Measurements from ENCODE around the gene TCFL5.

Gene TCFL5

DNA sequence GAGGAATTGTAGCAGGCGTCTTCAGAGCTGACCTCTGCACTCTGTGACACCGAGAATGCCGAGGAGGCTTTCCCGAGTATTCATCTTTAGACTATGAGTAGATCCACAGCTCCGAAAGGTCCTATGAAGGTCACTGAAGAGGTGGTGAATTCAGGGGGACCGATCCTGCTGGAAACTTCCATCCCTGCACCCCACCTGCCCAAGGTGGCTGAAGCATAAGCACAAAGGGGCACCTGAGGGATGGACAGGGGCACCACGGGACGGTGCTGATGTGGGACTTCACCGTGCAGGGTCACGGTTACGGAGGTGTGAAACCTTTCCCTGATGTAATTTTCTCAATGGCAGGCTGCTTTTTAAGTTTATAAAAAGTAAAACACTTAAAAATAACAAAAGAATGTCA, 40.3 kb upstream of the TCFL5 start:
- H3K79me2 ChIP-seq (ENCODE audit: insufficient read depth, low read length): no peaks in the 10 kb centered on the region; the same call in 1 of the 2 replicates
- TF ChIP-seq CTCF (conservative IDR thresholded peaks at IDR 0.05; ENCODE audit: low read length): no peak
- no peak for TF ChIP-seq EZH2phosphoT487 (IDR thresholded peaks at IDR 0.05; ENCODE audit: borderline replicate concordance)
- H3K9me3 ChIP-seq (ENCODE audit: insufficient read depth, low read depth, low read length): no peaks in the 10 kb centered on the region
- H3K4me2 ChIP-seq (ENCODE audit: low read depth, low read length, poor library complexity, severe bottlenecking): no peak overlapping the region
- no peaks in the 10 kb centered on the region for H3K9me2 ChIP-seq (replicated peaks; ENCODE audit: low read depth, low read length)
- no peaks in the 10 kb centered on the region for H3K4me1 ChIP-seq (ENCODE audit: insufficient read depth, low read length, poor library complexity, severe bottlenecking)
- peaks cover 5% of the 10 kb centered on the region; the same call in 1 of the 2 replicates for H3F3A ChIP-seq (ENCODE audit: low read depth)
- no peak overlapping the region for H3K4me3 ChIP-seq (ENCODE audit: low read length, poor library complexity, severe bottlenecking)
- no peaks in the 10 kb centered on the region for H4K20me1 ChIP-seq (ENCODE audit: insufficient read depth, low read length, poor library complexity, severe bottlenecking)
- peaks cover 59% of the 10 kb centered on the region for H3K36me3 ChIP-seq (ENCODE audit: insufficient read depth, low read length)
- no peaks in the 10 kb centered on the region for H3K27me3 ChIP-seq (ENCODE audit: insufficient read depth, low read length, poor library complexity, severe bottlenecking)
- H3K9ac ChIP-seq (ENCODE audit: low read depth, low read length, poor library complexity, severe bottlenecking): no peak overlapping the region
- no peak overlapping the region for H2AFZ ChIP-seq (ENCODE audit: low read length)

- H2AFZ ChIP-seq (ENCODE audit: low read length): no peak overlapping the region
- H3K4me3 ChIP-seq (ENCODE audit: low read length, poor library complexity, severe bottlenecking): no peak overlapping the region
- H3K27me3 ChIP-seq (ENCODE audit: insufficient read depth, low read length, poor library complexity, severe bottlenecking): no peaks in the 10 kb centered on the region
- H3K4me1 ChIP-seq (ENCODE audit: insufficient read depth, low read length, poor library complexity, severe bottlenecking): no peaks in the 10 kb centered on the region
- H3K9ac ChIP-seq (ENCODE audit: low read depth, low read length, poor library complexity, severe bottlenecking): no peak overlapping the region
- TF ChIP-seq EZH2phosphoT487 (IDR thresholded peaks at IDR 0.05; ENCODE audit: borderline replicate concordance) (no peak), CTCF (conservative IDR thresholded peaks at IDR 0.05; ENCODE audit: low read length) (no peak)
- H3K9me3 ChIP-seq (ENCODE audit: insufficient read depth, low read depth, low read length): no peaks in the 10 kb centered on the region
- H3K9me2 ChIP-seq (replicated peaks; ENCODE audit: low read depth, low read length): no peaks in the 10 kb centered on the region
- peaks cover 5% of the 10 kb centered on the region; the same call in 1 of the 2 replicates for H3F3A ChIP-seq (ENCODE audit: low read depth)
- H3K36me3 ChIP-seq (ENCODE audit: insufficient read depth, low read length): peaks cover 56% of the 10 kb centered on the region
- no peaks in the 10 kb centered on the region; the same call in 1 of the 2 replicates for H3K79me2 ChIP-seq (ENCODE audit: insufficient read depth, low read length)
- no peaks in the 10 kb centered on the region for H4K20me1 ChIP-seq (ENCODE audit: insufficient read depth, low read length, poor library complexity, severe bottlenecking)
- H3K4me2 ChIP-seq (ENCODE audit: low read depth, low read length, poor library complexity, severe bottlenecking): no peak overlapping the region
Measured at GRCh38 chr20:62900692-62901584, 39.3 kb upstream of the TCFL5 start.

- no peak overlapping the region for H3K4me3 ChIP-seq (ENCODE audit: low read length, poor library complexity, severe bottlenecking)
- H3K4me1 ChIP-seq (ENCODE audit: insufficient read depth, low read length, poor library complexity, severe bottlenecking): no peaks in the 10 kb centered on the region
- no peaks in the 10 kb centered on the region for H3K9me3 ChIP-seq (ENCODE audit: insufficient read depth, low read depth, low read length)
- no peaks in the 10 kb centered on the region for H3K9me2 ChIP-seq (replicated peaks; ENCODE audit: low read depth, low read length)
- no peaks in the 10 kb centered on the region; the same call in 1 of the 2 replicates for H3K79me2 ChIP-seq (ENCODE audit: insufficient read depth, low read length)
- no peak overlapping the region for H3K9ac ChIP-seq (ENCODE audit: low read depth, low read length, poor library complexity, severe bottlenecking)
- H3K27me3 ChIP-seq (ENCODE audit: insufficient read depth, low read length, poor library complexity, severe bottlenecking): no peaks in the 10 kb centered on the region
- H3F3A ChIP-seq (ENCODE audit: low read depth): peaks cover 5% of the 10 kb centered on the region; the same call in 1 of the 2 replicates
- H3K36me3 ChIP-seq (ENCODE audit: insufficient read depth, low read length): peaks cover 54% of the 10 kb centered on the region
- TF ChIP-seq CTCF (conservative IDR thresholded peaks at IDR 0.05; ENCODE audit: low read length) (peak; percentile 65), EZH2phosphoT487 (IDR thresholded peaks at IDR 0.05; ENCODE audit: borderline replicate concordance) (no peak)
- H2AFZ ChIP-seq (ENCODE audit: low read length): no peak overlapping the region
- H3K4me2 ChIP-seq (ENCODE audit: low read depth, low read length, poor library complexity, severe bottlenecking): no peak overlapping the region
- no peaks in the 10 kb centered on the region for H4K20me1 ChIP-seq (ENCODE audit: insufficient read depth, low read length, poor library complexity, severe bottlenecking)
Measured at GRCh38 chr20:62900052-62900691, 38.5 kb upstream of the TCFL5 start.
